Astrocyte (in vitro differentiated cells and primary cell): ENCODE results near the gene GPR52.

Source experiments
- EZH2 ChIP-seq: IDR thresholded peaks from 2 replicates; pipeline ENCODE4 v1.6.1; 2012; ENCODE audit warnings: mild to moderate bottlenecking, low read length, inconsistent platforms; ENCODE audit not compliant: insufficient read depth
- TF ChIP-seq, protein P1 (sequence below): IDR thresholded peaks from 2 replicates; pipeline ENCODE4 v1.5.1; 2011; ENCODE audit warnings: low read depth, mild to moderate bottlenecking, inconsistent platforms, low read length, moderate library complexity; ENCODE audit not compliant: insufficient read depth

DNA sequence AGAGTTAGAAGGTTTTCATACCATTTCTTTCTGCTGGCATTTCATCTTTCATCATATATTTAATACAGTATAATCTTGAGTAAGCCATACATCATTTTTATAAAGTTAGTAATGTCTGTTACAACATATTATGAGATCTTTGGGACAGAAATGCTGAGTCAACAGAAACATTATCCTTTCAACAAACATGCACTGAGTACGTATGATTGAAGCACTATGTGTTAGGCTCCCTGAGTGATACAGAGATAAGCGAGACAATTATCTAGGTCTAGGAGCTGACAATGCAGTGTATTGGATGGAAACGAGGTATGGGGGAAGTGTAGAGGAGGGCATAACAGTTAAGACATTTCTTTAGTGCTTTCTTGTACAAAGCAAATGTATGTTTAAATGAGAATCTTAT, 19.7 kb upstream of the GPR52 start:
- TF ChIP-seq, protein P1, sequence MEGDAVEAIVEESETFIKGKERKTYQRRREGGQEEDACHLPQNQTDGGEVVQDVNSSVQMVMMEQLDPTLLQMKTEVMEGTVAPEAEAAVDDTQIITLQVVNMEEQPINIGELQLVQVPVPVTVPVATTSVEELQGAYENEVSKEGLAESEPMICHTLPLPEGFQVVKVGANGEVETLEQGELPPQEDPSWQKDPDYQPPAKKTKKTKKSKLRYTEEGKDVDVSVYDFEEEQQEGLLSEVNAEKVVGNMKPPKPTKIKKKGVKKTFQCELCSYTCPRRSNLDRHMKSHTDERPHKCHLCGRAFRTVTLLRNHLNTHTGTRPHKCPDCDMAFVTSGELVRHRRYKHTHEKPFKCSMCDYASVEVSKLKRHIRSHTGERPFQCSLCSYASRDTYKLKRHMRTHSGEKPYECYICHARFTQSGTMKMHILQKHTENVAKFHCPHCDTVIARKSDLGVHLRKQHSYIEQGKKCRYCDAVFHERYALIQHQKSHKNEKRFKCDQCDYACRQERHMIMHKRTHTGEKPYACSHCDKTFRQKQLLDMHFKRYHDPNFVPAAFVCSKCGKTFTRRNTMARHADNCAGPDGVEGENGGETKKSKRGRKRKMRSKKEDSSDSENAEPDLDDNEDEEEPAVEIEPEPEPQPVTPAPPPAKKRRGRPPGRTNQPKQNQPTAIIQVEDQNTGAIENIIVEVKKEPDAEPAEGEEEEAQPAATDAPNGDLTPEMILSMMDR, result no peak
- no peak for TF ChIP-seq EZH2
